ENCODE results near the gene KRT2.

DNA sequence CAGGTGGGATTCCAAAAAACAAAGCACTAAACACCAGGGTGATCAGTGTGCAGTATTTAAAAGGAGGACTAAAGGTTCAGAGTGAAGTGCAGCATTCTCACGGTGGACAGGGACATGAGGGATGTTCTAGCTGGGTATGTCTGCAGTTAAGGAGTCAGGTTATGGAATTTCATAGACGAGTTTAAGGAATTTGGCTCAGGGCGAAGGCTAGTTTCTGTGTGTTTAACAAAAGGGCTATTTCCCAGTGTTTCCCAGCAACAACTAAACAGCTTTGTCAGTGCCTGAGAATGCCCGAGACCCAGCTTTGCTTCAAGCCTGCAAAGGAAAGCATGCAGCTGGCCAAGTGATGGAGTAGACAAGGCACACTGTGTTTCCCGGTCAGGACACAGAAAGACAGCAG is 21.2 kb upstream of the KRT2 start:
- TF ChIP-seq, protein P1, sequence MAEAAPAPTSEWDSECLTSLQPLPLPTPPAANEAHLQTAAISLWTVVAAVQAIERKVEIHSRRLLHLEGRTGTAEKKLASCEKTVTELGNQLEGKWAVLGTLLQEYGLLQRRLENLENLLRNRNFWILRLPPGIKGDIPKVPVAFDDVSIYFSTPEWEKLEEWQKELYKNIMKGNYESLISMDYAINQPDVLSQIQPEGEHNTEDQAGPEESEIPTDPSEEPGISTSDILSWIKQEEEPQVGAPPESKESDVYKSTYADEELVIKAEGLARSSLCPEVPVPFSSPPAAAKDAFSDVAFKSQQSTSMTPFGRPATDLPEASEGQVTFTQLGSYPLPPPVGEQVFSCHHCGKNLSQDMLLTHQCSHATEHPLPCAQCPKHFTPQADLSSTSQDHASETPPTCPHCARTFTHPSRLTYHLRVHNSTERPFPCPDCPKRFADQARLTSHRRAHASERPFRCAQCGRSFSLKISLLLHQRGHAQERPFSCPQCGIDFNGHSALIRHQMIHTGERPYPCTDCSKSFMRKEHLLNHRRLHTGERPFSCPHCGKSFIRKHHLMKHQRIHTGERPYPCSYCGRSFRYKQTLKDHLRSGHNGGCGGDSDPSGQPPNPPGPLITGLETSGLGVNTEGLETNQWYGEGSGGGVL (CRISPR knock-in tag; IDR thresholded peaks at IDR 0.05), result no peak
- no peak for TF ChIP-seq OTX1 (CRISPR knock-in tag; IDR thresholded peaks at IDR 0.05)

Measured in K562 (cell line).